Measurements from ENCODE around the gene PLXDC2. TPM values are rescaled to one million over a fixed set of nuclear protein-coding genes. Genes with fewer than 3 reads are reported as not detected.

The PLXDC2 gene
- total and polyA plus RNA-seq, 2 donors (not counting 1 experiment from before 2014, with no cell fraction given), result 0.07 TPM

DNA sequence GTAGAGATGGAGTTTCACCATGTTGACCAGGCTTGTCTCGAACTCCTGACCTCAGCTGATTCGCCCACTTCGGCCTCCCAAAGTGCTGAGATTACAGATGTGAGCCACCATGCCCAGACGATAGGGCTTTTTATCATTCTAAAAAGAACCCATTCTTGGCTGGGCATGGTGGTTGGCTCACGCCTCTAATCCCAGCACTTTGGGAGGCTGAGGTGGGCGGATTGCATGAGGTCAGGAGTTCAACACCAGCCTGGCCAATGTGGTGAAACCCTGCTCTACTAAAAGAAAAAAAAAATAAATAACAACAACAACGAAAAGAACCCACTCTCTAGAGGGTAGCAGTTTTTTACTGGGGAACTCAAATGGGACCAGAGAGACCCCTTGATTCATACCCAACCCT lies 112.7 kb downstream of the PLXDC2 start:
- no peak for TF ChIP-seq EZH2 (IDR thresholded peaks at IDR 0.05; ENCODE audit: borderline replicate concordance, insufficient read depth, low read depth, low read length, poor library complexity, severe bottlenecking)
- TF ChIP-seq, protein P1, sequence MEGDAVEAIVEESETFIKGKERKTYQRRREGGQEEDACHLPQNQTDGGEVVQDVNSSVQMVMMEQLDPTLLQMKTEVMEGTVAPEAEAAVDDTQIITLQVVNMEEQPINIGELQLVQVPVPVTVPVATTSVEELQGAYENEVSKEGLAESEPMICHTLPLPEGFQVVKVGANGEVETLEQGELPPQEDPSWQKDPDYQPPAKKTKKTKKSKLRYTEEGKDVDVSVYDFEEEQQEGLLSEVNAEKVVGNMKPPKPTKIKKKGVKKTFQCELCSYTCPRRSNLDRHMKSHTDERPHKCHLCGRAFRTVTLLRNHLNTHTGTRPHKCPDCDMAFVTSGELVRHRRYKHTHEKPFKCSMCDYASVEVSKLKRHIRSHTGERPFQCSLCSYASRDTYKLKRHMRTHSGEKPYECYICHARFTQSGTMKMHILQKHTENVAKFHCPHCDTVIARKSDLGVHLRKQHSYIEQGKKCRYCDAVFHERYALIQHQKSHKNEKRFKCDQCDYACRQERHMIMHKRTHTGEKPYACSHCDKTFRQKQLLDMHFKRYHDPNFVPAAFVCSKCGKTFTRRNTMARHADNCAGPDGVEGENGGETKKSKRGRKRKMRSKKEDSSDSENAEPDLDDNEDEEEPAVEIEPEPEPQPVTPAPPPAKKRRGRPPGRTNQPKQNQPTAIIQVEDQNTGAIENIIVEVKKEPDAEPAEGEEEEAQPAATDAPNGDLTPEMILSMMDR (IDR thresholded peaks at IDR 0.05), result no peak

DNA sequence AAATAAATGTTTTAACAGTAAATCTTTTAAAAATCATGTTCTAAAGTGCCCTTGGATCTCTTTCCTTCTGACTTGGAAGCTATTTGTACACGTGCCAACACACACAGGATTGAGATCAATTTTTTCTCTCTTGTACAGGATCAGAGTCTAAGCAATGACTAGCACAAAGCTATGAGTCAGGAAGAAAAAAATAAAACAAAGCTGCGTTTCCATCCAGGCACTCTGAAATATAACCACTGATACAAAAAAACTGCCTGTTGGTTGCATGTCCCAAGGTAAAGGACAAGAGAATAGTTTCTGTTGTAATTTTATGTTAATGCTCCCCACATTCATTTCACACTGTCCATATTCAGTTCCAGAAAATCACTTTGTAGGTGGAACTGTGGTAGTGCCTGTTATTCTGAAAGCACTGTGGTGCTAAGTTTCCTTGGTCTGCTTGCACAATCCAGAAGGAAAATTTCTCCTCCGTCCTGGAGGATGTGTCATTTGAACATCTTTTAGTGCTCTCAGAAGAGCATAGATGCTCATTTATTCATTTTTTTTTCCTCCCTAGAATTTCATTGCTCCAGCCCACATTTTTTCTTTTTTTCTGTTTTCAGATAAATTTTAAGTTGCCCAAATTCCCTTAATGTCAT lies 113.4 kb downstream of the PLXDC2 start:
- DNase-seq (no peak), ATAC-seq (ENCODE audit: low read depth) (no peak)
- H3K27me3 Mint-ChIP-seq, result no peaks in the 10 kb centered on the region
- WGBS (ENCODE audit: insufficient coverage), result 40% methylated on average over 1 of the region's 3 CpGs
- ChIA-PET POLR2A (no interaction called here), CTCF (no interaction called here)
- H3K4me1 ChIP-seq (ENCODE audit: control insufficient read depth in 2 of 2, insufficient read depth in 2 of 2, low read length in 2 of 2), result peaks cover 0 to 7% of the 10 kb centered on the region in 2 donors
- H3K36me3 ChIP-seq (replicated peaks in 1 of 2; ENCODE audit: control extremely low read depth in 1 of 2, control insufficient read depth in 1 of 2, extremely low read depth in 1 of 2, insufficient read depth in 2 of 2, low read length in 1 of 2), result no peaks in the 10 kb centered on the region
- no peak overlapping the region for H3K4me3 Mint-ChIP-seq
- H3K27ac ChIP-seq (ENCODE audit: low read length in 2 of 2), result no peak overlapping the region
- peaks cover 5% of the 10 kb centered on the region for H3K4me1 Mint-ChIP-seq
- no peak for TF ChIP-seq EZH2 (IDR thresholded peaks at IDR 0.05; ENCODE audit: borderline replicate concordance, insufficient read depth, low read depth, low read length, poor library complexity, severe bottlenecking)
- TF ChIP-seq, protein P1 (IDR thresholded peaks at IDR 0.05), result no peak
- no peak overlapping the region for H2AFZ ChIP-seq (ENCODE audit: insufficient read depth, low read depth, low read length, poor library complexity, severe bottlenecking)
- peaks cover 0 to 3% (median 1%) of the 10 kb centered on the region in 3 donors for H3K9me3 ChIP-seq (ENCODE audit: control extremely low read depth in 1 of 3, control insufficient read depth in 2 of 3, insufficient read depth in 1 of 3, low read length in 2 of 3)
- no peaks in the 10 kb centered on the region for H4K20me1 ChIP-seq (ENCODE audit: control insufficient read depth, insufficient read depth, low read length, poor library complexity, severe bottlenecking)
- intact Hi-C loops (cut with micrococcal nuclease), result no loop called here
- no peaks in the 10 kb centered on the region for H3K27me3 ChIP-seq (replicated peaks in 1 of 4; ENCODE audit: control extremely low read depth in 1 of 4, control insufficient read depth in 3 of 4, insufficient read depth in 4 of 4, low read length in 3 of 4)
- H3K9ac ChIP-seq (ENCODE audit: low read length), result no peak overlapping the region
- no peaks in the 10 kb centered on the region for H3K79me2 ChIP-seq (ENCODE audit: control insufficient read depth, insufficient read depth, low read length)
- H3K27ac Mint-ChIP-seq, result no peak overlapping the region
- no peak overlapping the region for H3K4me2 ChIP-seq (replicated peaks; ENCODE audit: low read depth, low read length, poor library complexity, severe bottlenecking)
- H3K9me3 Mint-ChIP-seq (ENCODE audit: insufficient read depth), result peaks cover 3% of the 10 kb centered on the region
- H3K4me3 ChIP-seq (ENCODE audit: control extremely low read depth in 1 of 5, extremely low read depth in 1 of 5, insufficient read depth in 1 of 5, low read depth in 2 of 5, low read length in 4 of 5), result no peak overlapping the region

More for the DNA sequence above, 112.7 kb downstream of the PLXDC2 start:
- Mint-ChIP-seq H3K27ac (no peak overlapping the region), H3K27me3 (no peaks in the 10 kb centered on the region), H3K4me1 (peaks cover 5% of the 10 kb centered on the region), H3K4me3 (no peak overlapping the region), H3K9me3 (ENCODE audit: insufficient read depth) (peaks cover 3% of the 10 kb centered on the region)
- H3K4me3 ChIP-seq (ENCODE audit: control extremely low read depth in 1 of 5, extremely low read depth in 1 of 5, insufficient read depth in 1 of 5, low read depth in 2 of 5, low read length in 4 of 5), result no peak overlapping the region
- H3K79me2 ChIP-seq (ENCODE audit: control insufficient read depth, insufficient read depth, low read length), result no peaks in the 10 kb centered on the region
- H3K9me3 ChIP-seq (ENCODE audit: control extremely low read depth in 1 of 3, control insufficient read depth in 2 of 3, insufficient read depth in 1 of 3, low read length in 2 of 3), result peaks cover 0 to 3% (median 1%) of the 10 kb centered on the region in 3 donors
- ATAC-seq (ENCODE audit: low read depth) (no peak), DNase-seq (no peak)
- intact Hi-C loops (cut with micrococcal nuclease), result no loop called here
- 83% methylated on average over 4 of the region's 7 CpGs for WGBS (ENCODE audit: insufficient coverage)
- H3K27me3 ChIP-seq (replicated peaks in 1 of 4; ENCODE audit: control extremely low read depth in 1 of 4, control insufficient read depth in 3 of 4, insufficient read depth in 4 of 4, low read length in 3 of 4), result no peaks in the 10 kb centered on the region
- H3K9ac ChIP-seq (ENCODE audit: low read length), result no peak overlapping the region
- H3K4me2 ChIP-seq (replicated peaks; ENCODE audit: low read depth, low read length, poor library complexity, severe bottlenecking), result no peak overlapping the region
- H3K4me1 ChIP-seq (ENCODE audit: control insufficient read depth in 2 of 2, insufficient read depth in 2 of 2, low read length in 2 of 2), result peaks cover 0 to 7% of the 10 kb centered on the region in 2 donors
- H2AFZ ChIP-seq (ENCODE audit: insufficient read depth, low read depth, low read length, poor library complexity, severe bottlenecking), result no peak overlapping the region
- no peaks in the 10 kb centered on the region for H4K20me1 ChIP-seq (ENCODE audit: control insufficient read depth, insufficient read depth, low read length, poor library complexity, severe bottlenecking)
- POLR2A ChIA-PET, result interaction anchor here (0.7 kb wide), 1 partner anchor 794 kb away, joined by 9 read pairs; no protein-coding TSS in a partner anchor
- H3K36me3 ChIP-seq (replicated peaks in 1 of 2; ENCODE audit: control extremely low read depth in 1 of 2, control insufficient read depth in 1 of 2, extremely low read depth in 1 of 2, insufficient read depth in 2 of 2, low read length in 1 of 2), result no peaks in the 10 kb centered on the region
- H3K27ac ChIP-seq (ENCODE audit: low read length in 2 of 2), result no peak overlapping the region
- CTCF ChIA-PET, result no interaction called here

Measured in B cell (primary cell).